Right lobe of liver (tissue), 4 donors: ENCODE data around the gene MOB1A.

ENCODE experiments used
- CTCF ChIP-seq, 4 donors: fragments of 200-600 bp in 3 of 4; fragments of 450-650 bp in 1 of 4; IDR thresholded peaks; one replicate each; pipeline versions ENCODE4 v1.5.1 to v1.8.0; 2016 to 2022; ENCODE audit warnings: antibody characterized with exemption in 4 of 4, mild to moderate bottlenecking in 2 of 4
- POLR2A ChIP-seq: fragments of 450-650 bp; IDR thresholded peaks from one replicate; pipeline ENCODE4 v1.6.1; 2017; ENCODE audit warnings: antibody characterized with exemption, mild to moderate bottlenecking
- donor health status: DM: no; HTN: no; CAD: no.
- donor health status: DM: no; HTN: no; CAD: no.
- donor health status: DM: no; HTN: yes; CAD: no.

GRCh38 chr2:74225698-74226459 is 47.2 kb upstream of the MOB1A start:
- TF ChIP-seq CTCF (IDR thresholded peaks at IDR 0.05): no peak
- TF ChIP-seq POLR2A: no peak
